Neural progenitor cell (in vitro differentiated cells): Measurements from ENCODE around the gene SCARF2. TPM values are rescaled to one million over a fixed set of nuclear protein-coding genes. Genes with fewer than 3 reads are reported as not detected.

ENCODE experiments used
- DNase-seq: peaks from one replicate; pipeline ENCODE4 v3.0.0-alpha.2; 2016; ENCODE audit warnings: low spot score
- H2AFZ ChIP-seq: fragments of 200-600 bp; sonication (generic); replicated peaks from 2 replicates; pipeline ENCODE4 v1.6.1; 2016; ENCODE audit warnings: antibody characterized with exemption
- H3F3A ChIP-seq: fragments of 200-600 bp; sonication (generic); 2 replicates; pipeline ENCODE4 v1.6.1; 2016; ENCODE audit warnings: antibody characterized with exemption, low read depth
- H3K27ac ChIP-seq: fragments of 200-600 bp; sonication (generic); 2 replicates; pipeline ENCODE4 v1.5.1; 2016; ENCODE audit warnings: mild to moderate bottlenecking
- H3K27me3 ChIP-seq: fragments of 200-600 bp; sonication (generic); 2 replicates; pipeline ENCODE4 v1.6.1; 2016; ENCODE audit warnings: mild to moderate bottlenecking, moderate library complexity
- H3K36me3 ChIP-seq: fragments of 200-600 bp; sonication (generic); 2 replicates; pipeline ENCODE4 v1.5.1; 2016
- H3K4me1 ChIP-seq: fragments of 200-600 bp; sonication (generic); 2 replicates; pipeline ENCODE4 v1.6.1; 2016; ENCODE audit warnings: mixed run types
- H3K4me2 ChIP-seq: fragments of 200-600 bp; sonication (generic); 2 replicates; pipeline ENCODE4 v1.6.1; 2016
- H3K4me3 ChIP-seq: fragments of 200-600 bp; sonication (generic); 2 replicates; pipeline ENCODE4 v1.5.1; 2016
- H3K79me2 ChIP-seq: fragments of 200-600 bp; sonication (generic); 2 replicates; pipeline ENCODE4 v1.6.1; 2016; ENCODE audit warnings: low read depth
- H3K9ac ChIP-seq: fragments of 200-600 bp; sonication (generic); 2 replicates; pipeline ENCODE4 v1.6.1; 2016
- H3K9me3 ChIP-seq: fragments of 200-600 bp; sonication (generic); 2 replicates; pipeline ENCODE4 v1.5.1; 2016; ENCODE audit warnings: low read depth
- H4K20me1 ChIP-seq: fragments of 200-600 bp; sonication (generic); 2 replicates; pipeline ENCODE4 v1.6.1; 2016; ENCODE audit warnings: low read depth
- H3K27ac Mint-ChIP-seq: 3 replicates; pipeline ENCODE4 v1.8.0; 2021; ENCODE audit warnings: mixed read lengths
- H3K27me3 Mint-ChIP-seq: 2 replicates; pipeline ENCODE4 v1.8.0; 2022; ENCODE audit warnings: low read depth, mild to moderate bottlenecking, inconsistent platforms, moderate library complexity, mixed read lengths; ENCODE audit not compliant: insufficient read depth
- H3K36me3 Mint-ChIP-seq: 3 replicates; pipeline ENCODE4 v1.8.0; 2021; ENCODE audit warnings: mixed read lengths
- H3K4me1 Mint-ChIP-seq: 3 replicates; pipeline ENCODE4 v1.8.0; 2021; ENCODE audit warnings: mixed read lengths
- H3K4me3 Mint-ChIP-seq: 3 replicates; pipeline ENCODE4 v1.8.0; 2021; ENCODE audit warnings: mild to moderate bottlenecking, moderate library complexity, mixed read lengths
- H3K9me3 Mint-ChIP-seq: 3 replicates; pipeline ENCODE4 v1.8.0; 2020; ENCODE audit warnings: mixed read lengths
- CTCF ChIP-seq: fragments of 200-600 bp; sonication (generic); IDR thresholded peaks from 2 replicates; pipeline ENCODE4 v1.5.1; 2017; ENCODE audit warnings: antibody characterized with exemption, mild to moderate bottlenecking
- EZH2 ChIP-seq: fragments of 200-600 bp; sonication (generic); IDR thresholded peaks from 2 replicates; pipeline ENCODE4 v1.6.1; 2017; ENCODE audit warnings: antibody characterized with exemption, mild to moderate bottlenecking, moderate library complexity
- EZH2phosphoT487 ChIP-seq: fragments of 200-600 bp; sonication (generic); IDR thresholded peaks from 2 replicates; pipeline ENCODE4 v1.6.1; 2017; ENCODE audit warnings: antibody characterized with exemption
- total RNA-seq: library from RNA; depleted of rRNA; stranded (reverse); fragments of >200 nt; gene quantifications from 2 replicates; pipeline ENCODE4 v1.2.3, GENCODE V29; 2015; ENCODE audit warnings: low replicate concordance

Gene SCARF2
- total RNA-seq, 1 donor from 2014 or later = 0.22 TPM

GRCh38 chr22:20401376-20402014, 36.1 kb downstream of the SCARF2 start:
- no peaks in the 10 kb centered on the region for H3K36me3 ChIP-seq
- no peaks in the 10 kb centered on the region for H3K4me1 ChIP-seq
- H3K9me3 Mint-ChIP-seq = no peaks in the 10 kb centered on the region
- no peak overlapping the region for H3K4me3 Mint-ChIP-seq
- H3K4me2 ChIP-seq = no peak overlapping the region
- no peak overlapping the region for H3K27ac ChIP-seq
- no peak overlapping the region for H3K9ac ChIP-seq
- TF ChIP-seq EZH2 (no peak), EZH2phosphoT487 (no peak)
- H3K27me3 ChIP-seq = no peaks in the 10 kb centered on the region
- no peaks in the 10 kb centered on the region for H3K9me3 ChIP-seq
- no peak overlapping the region for H2AFZ ChIP-seq
- peaks cover 21% of the 10 kb centered on the region for H3K36me3 Mint-ChIP-seq
- peaks cover 2% of the 10 kb centered on the region for H3K27me3 Mint-ChIP-seq
- no peaks in the 10 kb centered on the region for H3F3A ChIP-seq
- peaks cover 45% of the 10 kb centered on the region for H4K20me1 ChIP-seq
- H3K79me2 ChIP-seq = peaks cover 42% of the 10 kb centered on the region
- no peak overlapping the region for H3K4me3 ChIP-seq
- peaks cover 6% of the 10 kb centered on the region for H3K4me1 Mint-ChIP-seq
- H3K27ac Mint-ChIP-seq = no peak overlapping the region
- no peak for DNase-seq

DNA sequence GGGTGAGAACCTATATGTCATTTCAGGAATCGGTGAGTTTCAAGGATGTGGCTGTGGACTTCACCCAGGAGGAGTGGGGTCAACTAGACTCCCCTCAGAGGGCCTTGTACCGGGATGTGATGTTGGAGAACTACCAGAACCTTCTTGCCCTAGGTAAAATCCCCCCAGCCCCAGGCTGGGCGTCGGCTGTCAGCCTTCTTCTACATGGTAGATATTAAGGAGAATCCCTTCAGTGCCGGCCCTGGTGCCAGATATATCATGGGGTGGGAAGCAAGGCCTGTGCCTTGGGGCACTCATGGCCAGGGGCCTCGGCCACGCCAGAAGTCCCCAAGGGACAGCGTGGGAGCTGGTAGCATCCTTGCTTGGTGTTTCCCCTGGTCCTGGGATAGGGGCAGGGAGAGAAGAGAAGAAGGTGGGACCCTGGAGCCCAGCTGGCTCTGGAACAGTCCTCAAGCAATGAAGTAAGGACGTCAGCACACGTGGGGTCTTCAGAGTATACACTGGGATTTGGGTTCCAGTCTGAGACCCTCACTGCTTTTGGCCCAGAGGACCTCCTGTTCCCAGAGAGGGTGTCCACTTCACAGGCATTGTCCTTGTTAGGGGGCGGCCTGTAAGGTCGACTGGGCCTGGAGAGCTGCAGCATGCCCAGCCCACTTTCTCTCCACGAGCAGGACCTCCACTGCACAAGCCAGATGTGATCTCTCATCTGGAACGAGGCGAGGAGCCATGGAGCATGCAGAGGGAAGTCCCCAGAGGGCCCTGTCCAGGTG, 36.8 kb downstream of the SCARF2 start:
- TF ChIP-seq EZH2phosphoT487 (no peak), CTCF (no peak), EZH2 (no peak)
- Histone ChIP-seq H3K4me2 (no peak overlapping the region), H3K9me3 (no peaks in the 10 kb centered on the region), H3K27me3 (no peaks in the 10 kb centered on the region), H3K79me2 (peaks cover 48% of the 10 kb centered on the region), H3F3A (no peaks in the 10 kb centered on the region), H3K27ac (no peak overlapping the region), H3K36me3 (no peaks in the 10 kb centered on the region), H3K4me1 (peaks cover under 1% of the 10 kb centered on the region), H4K20me1 (peaks cover 51% of the 10 kb centered on the region), H2AFZ (no peak overlapping the region), H3K9ac (no peak overlapping the region), H3K4me3 (no peak overlapping the region)
- Mint-ChIP-seq H3K4me1 (peaks cover 13% of the 10 kb centered on the region), H3K27ac (no peak overlapping the region), H3K4me3 (no peak overlapping the region), H3K9me3 (no peaks in the 10 kb centered on the region), H3K36me3 (peaks cover 20% of the 10 kb centered on the region), H3K27me3 (peaks cover 2% of the 10 kb centered on the region)
- no peak for DNase-seq

DNA sequence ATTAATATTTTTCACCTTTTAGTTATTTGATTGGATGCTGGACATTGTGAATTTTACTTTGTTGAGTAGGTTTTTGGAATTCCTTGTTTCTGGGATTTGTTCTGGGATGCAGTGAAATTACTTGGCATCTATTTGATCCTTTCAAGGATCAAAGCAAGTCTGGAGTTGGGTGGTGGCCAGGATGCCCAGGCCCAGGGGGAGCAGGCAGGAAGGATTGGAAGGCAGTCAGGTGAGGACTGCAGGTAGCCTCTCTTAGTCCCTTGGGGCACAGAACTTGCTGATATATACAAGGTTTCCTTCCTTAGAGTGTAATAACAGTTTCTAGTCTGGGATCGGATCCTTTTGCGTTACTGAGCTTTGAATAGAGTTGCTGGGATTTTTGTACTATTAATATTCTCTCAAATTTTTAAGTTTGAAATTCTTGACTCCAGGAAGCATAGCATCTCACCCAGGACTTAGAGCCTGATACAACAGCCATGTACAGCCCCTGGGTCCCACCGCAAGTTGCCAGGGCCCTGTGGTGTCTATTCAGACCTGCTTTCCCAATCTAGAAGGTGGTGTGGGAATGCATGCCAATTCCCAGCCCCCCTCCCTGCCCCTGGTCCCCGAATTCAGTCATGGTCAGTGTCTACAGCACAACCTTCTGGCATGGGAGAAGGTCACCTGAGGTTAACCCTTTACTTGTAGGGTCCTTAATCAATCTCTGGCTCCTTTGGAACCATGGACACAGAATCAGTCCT, 37.6 kb downstream of the SCARF2 start:
- Histone ChIP-seq H3K9me3 (no peaks in the 10 kb centered on the region), H3K79me2 (peaks cover 55% of the 10 kb centered on the region), H3K9ac (no peak overlapping the region), H3K4me2 (no peak overlapping the region), H3K36me3 (no peaks in the 10 kb centered on the region), H3K4me3 (no peak overlapping the region), H3K27me3 (no peaks in the 10 kb centered on the region), H4K20me1 (peaks cover 59% of the 10 kb centered on the region), H3K4me1 (peaks cover 8% of the 10 kb centered on the region), H3F3A (no peaks in the 10 kb centered on the region), H2AFZ (no peak overlapping the region), H3K27ac (no peak overlapping the region)
- H3K4me3 Mint-ChIP-seq = no peak overlapping the region
- DNase-seq = no peak
- H3K36me3 Mint-ChIP-seq = peaks cover 23% of the 10 kb centered on the region
- H3K4me1 Mint-ChIP-seq = peaks cover 21% of the 10 kb centered on the region
- no peaks in the 10 kb centered on the region for H3K9me3 Mint-ChIP-seq
- no peak for TF ChIP-seq CTCF
- no peak overlapping the region for H3K27ac Mint-ChIP-seq
- H3K27me3 Mint-ChIP-seq = peaks cover 2% of the 10 kb centered on the region
